Measurements from ENCODE around the gene EFS. TPM values are rescaled to one million over a fixed set of nuclear protein-coding genes. Genes with fewer than 3 reads are reported as not detected.

Gene EFS
- polyA plus RNA-seq, 1 donor (not counting 4 experiments of a cell fraction or from before 2014, with no cell fraction given) = 1.4 TPM

- dilution Hi-C loops (cut with MboI; ENCODE audit: extremely low pct_ligation_motif_present, low sequenced_read_pairs) = no loop called here
- H3K4me3 ChIP-seq (ENCODE audit: control insufficient read depth in 2 of 3, extremely low read depth in 1 of 3, insufficient read depth in 2 of 3, low read depth in 1 of 3, low read length in 3 of 3) = no peak overlapping the region
- no peak for FAIRE-seq
- no peak for TF ChIP-seq EZH2 (IDR thresholded peaks at IDR 0.05; ENCODE audit: low read length)
- no peak for TF ChIP-seq CTCF (optimal IDR thresholded peaks at IDR 0.05 in 1 of 3, IDR thresholded peaks at IDR 0.05 in 1 of 3, conservative IDR thresholded peaks at IDR 0.05 in 1 of 3; ENCODE audit: extremely low read depth in 1 of 3, insufficient read depth in 2 of 3, low read length in 3 of 3)
- no peaks in the 10 kb centered on the region for H4K20me1 ChIP-seq (ENCODE audit: control insufficient read depth, extremely low read depth, insufficient read depth, low read length)
- H3K4me1 ChIP-seq (ENCODE audit: control insufficient read depth, extremely low read depth, insufficient read depth, low read length) = no peaks in the 10 kb centered on the region
- H3K9ac ChIP-seq (ENCODE audit: control insufficient read depth, extremely low read depth, insufficient read depth, low read length) = no peak overlapping the region
- H3K27ac ChIP-seq (ENCODE audit: control insufficient read depth, insufficient read depth, low read length) = no peak overlapping the region
- no peaks in the 10 kb centered on the region for H3K36me3 ChIP-seq (ENCODE audit: control insufficient read depth in 2 of 2, extremely low read depth in 1 of 2, insufficient read depth in 2 of 2, low read length in 2 of 2)
- H3K27me3 ChIP-seq (ENCODE audit: control insufficient read depth, extremely low read depth, insufficient read depth, low read length) = peaks cover 12% of the 10 kb centered on the region
- no peaks in the 10 kb centered on the region for H3K9me1 ChIP-seq (ENCODE audit: control insufficient read depth, extremely low read depth, insufficient read depth, low read length)
- no peak overlapping the region for H2AFZ ChIP-seq (ENCODE audit: control insufficient read depth, low read length)
- H3K79me2 ChIP-seq (ENCODE audit: control insufficient read depth, insufficient read depth, low read length) = no peaks in the 10 kb centered on the region
- H3K9me3 ChIP-seq (ENCODE audit: control insufficient read depth, low read depth, low read length) = no peaks in the 10 kb centered on the region
- DNase-seq (ENCODE audit: low read depth, low spot score) = no peak
- H3K4me2 ChIP-seq (ENCODE audit: control insufficient read depth, extremely low read depth, insufficient read depth, low read depth, low read length) = no peak overlapping the region
These were observed 40.6 kb upstream of the EFS start for GRCh38 chr14:23405516-23406025.

- Histone ChIP-seq H3K36me3 (ENCODE audit: control insufficient read depth in 2 of 2, extremely low read depth in 1 of 2, insufficient read depth in 2 of 2, low read length in 2 of 2) (no peaks in the 10 kb centered on the region), H3K4me3 (ENCODE audit: control insufficient read depth in 2 of 3, extremely low read depth in 1 of 3, insufficient read depth in 2 of 3, low read depth in 1 of 3, low read length in 3 of 3) (no peak overlapping the region), H3K4me1 (ENCODE audit: control insufficient read depth, extremely low read depth, insufficient read depth, low read length) (no peaks in the 10 kb centered on the region), H3K27me3 (ENCODE audit: control insufficient read depth, extremely low read depth, insufficient read depth, low read length) (peaks cover 12% of the 10 kb centered on the region), H3K4me2 (ENCODE audit: control insufficient read depth, extremely low read depth, insufficient read depth, low read depth, low read length) (no peak overlapping the region), H2AFZ (ENCODE audit: control insufficient read depth, low read length) (no peak overlapping the region), H4K20me1 (ENCODE audit: control insufficient read depth, extremely low read depth, insufficient read depth, low read length) (no peaks in the 10 kb centered on the region), H3K79me2 (ENCODE audit: control insufficient read depth, insufficient read depth, low read length) (no peaks in the 10 kb centered on the region), H3K9me1 (ENCODE audit: control insufficient read depth, extremely low read depth, insufficient read depth, low read length) (no peaks in the 10 kb centered on the region), H3K9me3 (ENCODE audit: control insufficient read depth, low read depth, low read length) (no peaks in the 10 kb centered on the region), H3K9ac (ENCODE audit: control insufficient read depth, extremely low read depth, insufficient read depth, low read length) (no peak overlapping the region), H3K27ac (ENCODE audit: control insufficient read depth, insufficient read depth, low read length) (no peak overlapping the region)
- TF ChIP-seq EZH2 (IDR thresholded peaks at IDR 0.05; ENCODE audit: low read length) (no peak), CTCF (optimal IDR thresholded peaks at IDR 0.05 in 1 of 3, IDR thresholded peaks at IDR 0.05 in 1 of 3, conservative IDR thresholded peaks at IDR 0.05 in 1 of 3; ENCODE audit: extremely low read depth in 1 of 3, insufficient read depth in 2 of 3, low read length in 3 of 3) (no peak)
- dilution Hi-C loops (cut with MboI; ENCODE audit: extremely low pct_ligation_motif_present, low sequenced_read_pairs) = no loop called here
- DNase-seq (ENCODE audit: low read depth, low spot score) (no peak), FAIRE-seq (no peak)
These were observed 40.1 kb upstream of the EFS start for GRCh38 chr14:23405096-23405495.
